IPS-18c (cell line): ENCODE data around the gene ATP6V0E1.
A peak's percentile ranks its signal among the peaks of the same experiment; 100 is the strongest.

Source experiments
- H3K4me3 ChIP-seq: 2 replicates; pipeline ENCODE4 v1.7.0; 2013; ENCODE audit warnings: low read depth, mild to moderate bottlenecking, low read length, moderate library complexity; ENCODE audit not compliant: insufficient read depth
- H3K9me3 ChIP-seq: one replicate; pipeline ENCODE4 v1.6.1; 2013; ENCODE audit warnings: mild to moderate bottlenecking, low read length, moderate library complexity; ENCODE audit not compliant: control insufficient read depth, insufficient read depth

ATP6V0E1 gene

GRCh38 chr5:172983542-172984243 is at the start of gene ATP6V0E1:
Gene ATP6V0E1 (plus strand): TSS chr5:172983771. CDS start chr5:172983861, 90 bp downstream.
- peak within 1 kb of the TSS; percentile 96 for H3K4me3 ChIP-seq

DNA sequence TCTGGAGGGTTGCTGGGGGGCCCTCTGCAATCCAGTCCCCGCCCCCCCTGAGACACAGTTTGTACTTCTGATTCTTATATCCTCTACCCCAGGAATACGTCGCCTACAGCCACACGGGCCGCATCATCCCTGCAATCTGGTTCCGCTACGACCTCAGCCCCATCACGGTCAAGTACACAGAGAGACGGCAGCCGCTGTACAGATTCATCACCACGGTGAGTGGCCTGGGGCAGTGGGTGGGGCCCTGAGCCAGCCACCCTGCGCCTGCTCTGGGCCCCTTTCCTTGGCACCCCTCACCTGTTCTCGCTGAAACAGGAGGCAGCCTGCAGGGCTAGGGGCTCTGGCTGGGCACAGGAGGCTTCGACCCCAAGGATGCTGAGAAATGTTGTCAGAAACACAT is 48.5 kb upstream of the ATP6V0E1 start:
- no peak overlapping the region for H3K4me3 ChIP-seq

More at GRCh38 chr5:172983542-172984243, at the start of gene ATP6V0E1:
- no peaks in the 10 kb centered on the region for H3K9me3 ChIP-seq

GRCh38 chr5:172936401-172936800 is 47.2 kb upstream of the ATP6V0E1 start:
- Histone ChIP-seq H3K4me3 (no peak overlapping the region), H3K9me3 (no peaks in the 10 kb centered on the region)

More for the DNA sequence above, 48.5 kb upstream of the ATP6V0E1 start:
- no peaks in the 10 kb centered on the region for H3K9me3 ChIP-seq

GRCh38 chr5:172939071-172939470 is 44.5 kb upstream of the ATP6V0E1 start:
- no peak overlapping the region for H3K4me3 ChIP-seq

GRCh38 chr5:172939611-172940267 is 43.8 kb upstream of the ATP6V0E1 start:
- Histone ChIP-seq H3K4me3 (no peak overlapping the region), H3K9me3 (no peaks in the 10 kb centered on the region)

More at GRCh38 chr5:172939071-172939470, 44.5 kb upstream of the ATP6V0E1 start:
- H3K9me3 ChIP-seq = no peaks in the 10 kb centered on the region

DNA sequence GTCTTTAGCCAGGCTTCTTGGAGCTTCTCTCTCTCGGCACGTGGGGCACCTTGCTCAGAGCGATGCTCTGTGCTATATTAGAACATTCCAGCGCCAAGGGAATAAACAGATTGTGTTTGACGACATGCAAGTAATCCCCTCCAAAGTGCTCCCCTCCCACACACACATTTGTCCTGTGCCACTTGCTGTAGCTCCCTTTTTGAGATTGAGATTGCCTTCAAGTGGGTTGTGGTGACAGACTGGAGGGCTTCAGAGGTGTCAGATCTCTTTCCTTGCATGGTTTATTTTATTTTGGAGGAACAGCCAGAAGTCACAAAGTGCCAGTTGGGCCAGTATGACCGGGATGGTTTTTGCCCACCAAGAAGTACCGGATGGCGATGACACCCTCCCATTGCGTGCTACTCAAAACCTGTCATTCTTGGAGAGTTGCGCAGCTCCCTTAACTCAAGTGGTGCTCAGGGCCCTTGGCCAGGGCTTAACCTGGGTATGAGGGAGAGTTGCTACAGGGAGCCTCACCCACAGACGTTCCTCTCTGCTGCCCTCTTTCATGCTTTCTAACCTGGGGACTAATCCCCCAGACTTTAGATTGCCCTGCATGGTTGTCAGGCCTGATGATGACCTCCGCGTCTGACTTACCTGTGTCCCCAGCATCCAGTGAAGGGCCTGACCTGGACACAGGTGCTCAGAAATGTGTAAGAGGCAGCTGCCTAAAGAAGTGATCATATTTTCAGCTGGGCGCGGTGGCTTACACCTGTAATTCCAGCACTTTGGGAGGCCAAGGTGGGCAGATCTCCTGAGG is 43.1 kb upstream of the ATP6V0E1 start:
- no peaks in the 10 kb centered on the region for H3K9me3 ChIP-seq
- no peak overlapping the region for H3K4me3 ChIP-seq

- Histone ChIP-seq H3K9me3 (no peaks in the 10 kb centered on the region), H3K4me3 (no peak overlapping the region)
These were observed 42.5 kb upstream of the ATP6V0E1 start for GRCh38 chr5:172941067-172941516.

DNA sequence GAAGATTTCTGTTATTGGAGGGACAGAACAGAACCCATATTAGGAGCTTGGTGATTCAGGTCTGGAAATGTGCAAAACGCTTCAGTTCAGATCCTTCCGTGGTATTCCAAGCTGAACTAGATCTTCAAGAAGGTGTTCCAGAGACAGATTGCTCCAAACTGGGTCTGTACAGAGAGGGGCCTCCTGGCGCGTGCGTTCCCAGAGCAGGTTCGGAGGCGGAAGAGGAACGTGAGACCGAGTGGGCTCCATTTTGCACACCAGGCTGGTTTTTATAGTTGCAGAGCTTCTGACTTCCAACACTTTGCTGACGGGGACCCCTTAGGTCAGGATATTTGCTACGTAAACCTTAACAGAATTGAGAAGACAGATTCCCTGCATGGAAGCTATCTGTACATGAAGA is 41.0 kb upstream of the ATP6V0E1 start:
- Histone ChIP-seq H3K9me3 (no peaks in the 10 kb centered on the region), H3K4me3 (no peak overlapping the region)

GRCh38 chr5:172943283-172943841 is 40.2 kb upstream of the ATP6V0E1 start:
- no peaks in the 10 kb centered on the region for H3K9me3 ChIP-seq
- no peak overlapping the region for H3K4me3 ChIP-seq

DNA sequence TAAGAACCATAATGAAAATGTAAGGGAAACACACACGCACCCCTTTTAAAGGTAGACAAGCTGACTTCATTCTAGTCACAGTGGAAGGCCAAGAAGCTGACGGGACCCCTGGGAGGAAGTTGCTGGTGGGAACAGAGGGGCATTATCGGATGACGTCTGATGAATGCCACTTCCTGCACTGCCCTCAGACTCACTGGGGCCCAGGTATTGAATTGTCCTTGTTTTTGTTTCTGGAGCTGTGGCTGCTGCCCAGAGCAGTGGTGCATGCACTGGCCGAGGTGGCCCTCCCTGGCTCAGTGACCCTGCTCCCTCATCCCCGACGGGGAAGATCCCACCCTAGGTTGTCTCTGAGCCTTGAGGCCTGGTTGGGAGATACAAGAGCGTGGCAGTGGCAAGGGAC is 39.7 kb upstream of the ATP6V0E1 start:
- H3K4me3 ChIP-seq = no peak overlapping the region
- H3K9me3 ChIP-seq = no peaks in the 10 kb centered on the region

- no peaks in the 10 kb centered on the region for H3K9me3 ChIP-seq
These were observed 38.8 kb upstream of the ATP6V0E1 start for GRCh38 chr5:172944741-172945140.

DNA sequence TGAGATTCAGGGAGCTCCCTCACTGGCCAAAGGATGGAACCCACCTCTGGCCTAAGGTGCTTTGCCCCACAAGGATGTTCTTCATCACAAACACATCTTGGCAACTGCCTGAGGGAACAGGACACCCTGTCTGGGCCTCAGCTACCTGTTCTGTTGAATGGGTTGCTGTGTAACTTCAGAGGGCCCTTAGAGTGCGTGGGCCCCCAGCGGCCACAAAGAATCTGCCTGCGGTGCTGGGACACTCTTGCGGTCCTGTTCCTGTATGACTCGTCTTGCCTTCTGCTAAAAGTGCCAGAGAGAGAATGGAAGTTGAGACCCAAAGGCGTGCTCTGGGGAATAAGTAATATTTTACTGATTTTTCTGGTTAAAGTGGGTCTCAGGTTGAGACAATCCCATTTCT is 38.4 kb upstream of the ATP6V0E1 start:
- no peak overlapping the region for H3K4me3 ChIP-seq
- H3K9me3 ChIP-seq = no peaks in the 10 kb centered on the region

More at GRCh38 chr5:172944741-172945140, 38.8 kb upstream of the ATP6V0E1 start:
- H3K4me3 ChIP-seq = no peak overlapping the region

DNA sequence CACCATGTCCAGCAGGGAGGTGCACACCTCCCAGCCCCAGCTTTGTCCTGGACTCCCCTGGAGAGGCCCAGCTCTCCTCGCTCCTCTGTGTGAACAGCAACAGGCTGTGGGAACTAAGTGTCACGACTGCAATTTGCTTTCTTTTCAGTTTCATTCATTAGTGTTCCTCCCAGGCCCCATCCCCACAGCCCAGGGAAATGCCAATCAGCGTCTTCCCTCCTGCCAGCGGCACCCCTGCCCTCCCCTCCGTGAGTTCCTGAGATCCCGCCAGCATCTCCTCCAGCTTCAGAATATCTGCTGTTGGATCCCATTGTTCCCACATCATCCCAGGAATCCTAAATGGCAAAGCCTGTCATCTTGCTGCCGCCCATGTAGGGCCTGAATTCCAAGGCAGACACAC is 37.4 kb upstream of the ATP6V0E1 start:
- no peaks in the 10 kb centered on the region for H3K9me3 ChIP-seq
- no peak overlapping the region for H3K4me3 ChIP-seq

DNA sequence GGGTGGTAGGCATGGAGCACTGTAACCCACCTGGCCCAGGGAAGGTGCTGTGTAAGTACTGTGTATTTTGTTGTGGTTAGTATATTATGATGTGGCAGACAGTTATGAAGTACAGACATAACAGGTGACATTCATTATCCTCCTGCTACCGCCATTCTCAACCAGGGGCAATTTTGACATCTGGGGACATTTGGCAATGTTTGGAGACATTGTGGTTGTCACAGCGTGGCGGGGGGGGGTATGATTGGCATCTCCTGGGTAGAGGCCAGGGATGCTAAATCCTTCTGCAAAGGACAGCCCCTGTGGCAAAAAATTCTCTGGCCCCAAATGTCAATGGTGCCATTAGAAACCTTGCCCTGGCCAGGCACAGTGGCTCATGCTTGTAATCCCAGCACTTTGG is 34.1 kb upstream of the ATP6V0E1 start:
- Histone ChIP-seq H3K9me3 (no peaks in the 10 kb centered on the region), H3K4me3 (no peak overlapping the region)

GRCh38 chr5:172950176-172950965 is 33.2 kb upstream of the ATP6V0E1 start:
- H3K9me3 ChIP-seq = no peaks in the 10 kb centered on the region
- H3K4me3 ChIP-seq = no peak overlapping the region

GRCh38 chr5:172951371-172952033 is 32.1 kb upstream of the ATP6V0E1 start:
- no peak overlapping the region for H3K4me3 ChIP-seq
- H3K9me3 ChIP-seq = no peaks in the 10 kb centered on the region
